Measurements from ENCODE around the gene FNDC5. TPM values are rescaled to one million over a fixed set of nuclear protein-coding genes. Genes with fewer than 3 reads are reported as not detected.
A peak's percentile ranks its signal among the peaks of the same experiment; 100 is the strongest.

Gene FNDC5
- total RNA-seq, 1 experiment from 2014 or later, result 2.6 TPM

GRCh38 chr1:32886828-32887414 is 16.2 kb upstream of the FNDC5 start:
- TF ChIP-seq, protein P1, sequence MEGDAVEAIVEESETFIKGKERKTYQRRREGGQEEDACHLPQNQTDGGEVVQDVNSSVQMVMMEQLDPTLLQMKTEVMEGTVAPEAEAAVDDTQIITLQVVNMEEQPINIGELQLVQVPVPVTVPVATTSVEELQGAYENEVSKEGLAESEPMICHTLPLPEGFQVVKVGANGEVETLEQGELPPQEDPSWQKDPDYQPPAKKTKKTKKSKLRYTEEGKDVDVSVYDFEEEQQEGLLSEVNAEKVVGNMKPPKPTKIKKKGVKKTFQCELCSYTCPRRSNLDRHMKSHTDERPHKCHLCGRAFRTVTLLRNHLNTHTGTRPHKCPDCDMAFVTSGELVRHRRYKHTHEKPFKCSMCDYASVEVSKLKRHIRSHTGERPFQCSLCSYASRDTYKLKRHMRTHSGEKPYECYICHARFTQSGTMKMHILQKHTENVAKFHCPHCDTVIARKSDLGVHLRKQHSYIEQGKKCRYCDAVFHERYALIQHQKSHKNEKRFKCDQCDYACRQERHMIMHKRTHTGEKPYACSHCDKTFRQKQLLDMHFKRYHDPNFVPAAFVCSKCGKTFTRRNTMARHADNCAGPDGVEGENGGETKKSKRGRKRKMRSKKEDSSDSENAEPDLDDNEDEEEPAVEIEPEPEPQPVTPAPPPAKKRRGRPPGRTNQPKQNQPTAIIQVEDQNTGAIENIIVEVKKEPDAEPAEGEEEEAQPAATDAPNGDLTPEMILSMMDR (IDR thresholded peaks at IDR 0.05), result peak; percentile 50
- TF ChIP-seq POLR2AphosphoS5 (IDR thresholded peaks at IDR 0.05; ENCODE audit: low read depth, low read length), result no peak
- TF ChIP-seq SIN3A (IDR thresholded peaks at IDR 0.05; ENCODE audit: borderline replicate concordance, insufficient read depth, low read depth, low read length), result no peak
- no peak for TF ChIP-seq TCF7L2 (IDR thresholded peaks at IDR 0.05; ENCODE audit: low read depth, low read length)
- TF ChIP-seq, protein P2, sequence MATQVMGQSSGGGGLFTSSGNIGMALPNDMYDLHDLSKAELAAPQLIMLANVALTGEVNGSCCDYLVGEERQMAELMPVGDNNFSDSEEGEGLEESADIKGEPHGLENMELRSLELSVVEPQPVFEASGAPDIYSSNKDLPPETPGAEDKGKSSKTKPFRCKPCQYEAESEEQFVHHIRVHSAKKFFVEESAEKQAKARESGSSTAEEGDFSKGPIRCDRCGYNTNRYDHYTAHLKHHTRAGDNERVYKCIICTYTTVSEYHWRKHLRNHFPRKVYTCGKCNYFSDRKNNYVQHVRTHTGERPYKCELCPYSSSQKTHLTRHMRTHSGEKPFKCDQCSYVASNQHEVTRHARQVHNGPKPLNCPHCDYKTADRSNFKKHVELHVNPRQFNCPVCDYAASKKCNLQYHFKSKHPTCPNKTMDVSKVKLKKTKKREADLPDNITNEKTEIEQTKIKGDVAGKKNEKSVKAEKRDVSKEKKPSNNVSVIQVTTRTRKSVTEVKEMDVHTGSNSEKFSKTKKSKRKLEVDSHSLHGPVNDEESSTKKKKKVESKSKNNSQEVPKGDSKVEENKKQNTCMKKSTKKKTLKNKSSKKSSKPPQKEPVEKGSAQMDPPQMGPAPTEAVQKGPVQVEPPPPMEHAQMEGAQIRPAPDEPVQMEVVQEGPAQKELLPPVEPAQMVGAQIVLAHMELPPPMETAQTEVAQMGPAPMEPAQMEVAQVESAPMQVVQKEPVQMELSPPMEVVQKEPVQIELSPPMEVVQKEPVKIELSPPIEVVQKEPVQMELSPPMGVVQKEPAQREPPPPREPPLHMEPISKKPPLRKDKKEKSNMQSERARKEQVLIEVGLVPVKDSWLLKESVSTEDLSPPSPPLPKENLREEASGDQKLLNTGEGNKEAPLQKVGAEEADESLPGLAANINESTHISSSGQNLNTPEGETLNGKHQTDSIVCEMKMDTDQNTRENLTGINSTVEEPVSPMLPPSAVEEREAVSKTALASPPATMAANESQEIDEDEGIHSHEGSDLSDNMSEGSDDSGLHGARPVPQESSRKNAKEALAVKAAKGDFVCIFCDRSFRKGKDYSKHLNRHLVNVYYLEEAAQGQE (IDR thresholded peaks at IDR 0.05; ENCODE audit: insufficient read depth in 1 of 2, low read depth in 2 of 2, low read length in 1 of 2), result peak; percentile 53 to 54; a peak in 1 of 4 replicates
- no peaks in the 10 kb centered on the region; the same call in 1 of the 2 replicates for H3K27me3 ChIP-seq (ENCODE audit: control insufficient read depth, insufficient read depth, low read length)
- ATAC-seq (no peak), DNase-seq (ENCODE audit: low read depth, low spot score) (no peak)
- H3K4me3 ChIP-seq (ENCODE audit: low read depth in 2 of 2, low read length in 2 of 2), result no peak overlapping the region
- BruUV-seq (replicated peaks), result no TSS peak
- intact Hi-C loops (cut with micrococcal nuclease; ENCODE audit: unreplicated experiment) (no loop called here), in situ Hi-C loops (cut with HindIII; ENCODE audit: low pct_unique_long_range_greater_than_20kb, low sequenced_read_pairs) (no loop called here)
- H3K27ac ChIP-seq (ENCODE audit: low read length), result no peak overlapping the region
- no peaks in the 10 kb centered on the region for H3K9me3 ChIP-seq (ENCODE audit: control insufficient read depth, insufficient read depth, low read depth, low read length)
- ChIA-PET CTCF (interaction anchor here (1.3 kb wide), 1 partner anchor 15 kb away, joined by 3 read pairs; no protein-coding TSS in a partner anchor), POLR2A (no interaction called here)
- peaks cover 8% of the 10 kb centered on the region for H3K4me1 ChIP-seq (ENCODE audit: control insufficient read depth, insufficient read depth, low read length)
- no peaks in the 10 kb centered on the region for H3K36me3 ChIP-seq (ENCODE audit: control insufficient read depth, insufficient read depth, low read length)

- 0 out of 4 replicates have a peak within 1 kb of the TSS, but pooled peaks of 1 of the 2 experiments have one; percentile 7 for H3K4me3 ChIP-seq (ENCODE audit: low read depth in 2 of 2, low read length in 2 of 2)
- H3K9me3 ChIP-seq (ENCODE audit: control insufficient read depth, insufficient read depth, low read depth, low read length), result no peaks in the 10 kb centered on the region
- DNase-seq (ENCODE audit: low read depth, low spot score) (no peak), ATAC-seq (peak; percentile 80)
- CTCF ChIA-PET, result interaction anchor here (1.3 kb wide), 1 partner anchor 14 kb away, joined by 3 read pairs; no protein-coding TSS in a partner anchor
- POLR2A ChIA-PET, result interaction anchor here (0.7 kb wide), 1 partner anchor 244 kb away, joined by 3 read pairs; no protein-coding TSS in a partner anchor
- intact Hi-C loops (cut with micrococcal nuclease; ENCODE audit: unreplicated experiment) (no loop called here), in situ Hi-C loops (cut with HindIII; ENCODE audit: low pct_unique_long_range_greater_than_20kb, low sequenced_read_pairs) (no loop called here)
- no peaks in the 10 kb centered on the region; the same call in 1 of the 2 replicates for H3K27me3 ChIP-seq (ENCODE audit: control insufficient read depth, insufficient read depth, low read length)
- H3K36me3 ChIP-seq (ENCODE audit: control insufficient read depth, insufficient read depth, low read length), result no peaks in the 10 kb centered on the region
- peaks cover 11% of the 10 kb centered on the region for H3K4me1 ChIP-seq (ENCODE audit: control insufficient read depth, insufficient read depth, low read length)
- no peak within 1 kb of the TSS for H3K27ac ChIP-seq (ENCODE audit: low read length)
- TF ChIP-seq SIN3A (IDR thresholded peaks at IDR 0.05; ENCODE audit: borderline replicate concordance, insufficient read depth, low read depth, low read length), result peak; percentile 89
- no peak for TF ChIP-seq POLR2AphosphoS5 (IDR thresholded peaks at IDR 0.05; ENCODE audit: low read depth, low read length)
- TF ChIP-seq, protein P1 (IDR thresholded peaks at IDR 0.05), result peak; percentile 83
- TF ChIP-seq, protein P2 (IDR thresholded peaks at IDR 0.05; ENCODE audit: insufficient read depth in 1 of 2, low read depth in 2 of 2, low read length in 1 of 2), result peak; percentile 97 to 99
- no TSS peak for BruUV-seq (replicated peaks)
These were observed 15.5 kb upstream of the FNDC5 start, which contains the start of gene HPCA for GRCh38 chr1:32886004-32886827. Gene HPCA, plus strand, starts transcription at chr1:32886491. Its CDS starts 2,408 bp downstream, at chr1:32888899.

All from Panc1 (cell line).